Measurements from ENCODE around the gene ANG.
"Not testable (repeated sequence)": the region's sequence is repeated elsewhere in the genome, so short reads cannot be mapped to it uniquely, and the experiment has no call there.

Gene ANG

GRCh38 chr14:20698018-20698329 is 9.4 kb downstream of the ANG start:
- no peak for DNase-seq (ENCODE audit: low read depth in 2 of 2, low spot score in 1 of 2)

- no peak for DNase-seq (ENCODE audit: low read depth in 2 of 2, low spot score in 1 of 2)
Observed at GRCh38 chr14:20698934-20699333, 10.4 kb downstream of the ANG start.

- no peak for DNase-seq (ENCODE audit: low read depth in 2 of 2, low spot score in 1 of 2)
Observed at GRCh38 chr14:20699931-20700330, 11.4 kb downstream of the ANG start.

- DNase-seq (ENCODE audit: low read depth in 2 of 2, low spot score in 1 of 2) = not testable (repeated sequence)
Observed at GRCh38 chr14:20700965-20701364, 12.4 kb downstream of the ANG start.

GRCh38 chr14:20706657-20707355 is 18.2 kb downstream of the ANG start:
- DNase-seq (ENCODE audit: low read depth in 2 of 2, low spot score in 1 of 2) = no peak

GRCh38 chr14:20707622-20708021 is 19.1 kb downstream of the ANG start:
- no peak for DNase-seq (ENCODE audit: low read depth in 2 of 2, low spot score in 1 of 2)

GRCh38 chr14:20711261-20711660 is 22.7 kb downstream of the ANG start:
- no peak for DNase-seq (ENCODE audit: low read depth in 2 of 2, low spot score in 1 of 2)

- no peak for DNase-seq (ENCODE audit: low read depth in 2 of 2, low spot score in 1 of 2)
Observed at GRCh38 chr14:20711685-20712084, 23.1 kb downstream of the ANG start.

GRCh38 chr14:20712904-20713303 is 24.3 kb downstream of the ANG start:
- DNase-seq (ENCODE audit: low read depth in 2 of 2, low spot score in 1 of 2) = no peak

GRCh38 chr14:20714593-20715250 is 26.2 kb downstream of the ANG start:
- DNase-seq (ENCODE audit: low read depth in 2 of 2, low spot score in 1 of 2) = no peak

GRCh38 chr14:20719777-20720176 is 31.2 kb downstream of the ANG start:
- no peak for DNase-seq (ENCODE audit: low read depth in 2 of 2, low spot score in 1 of 2)

GRCh38 chr14:20720741-20721140 is 32.2 kb downstream of the ANG start:
- DNase-seq (ENCODE audit: low read depth in 2 of 2, low spot score in 1 of 2) = no peak

- DNase-seq (ENCODE audit: low read depth in 2 of 2, low spot score in 1 of 2) = no peak
Observed at GRCh38 chr14:20722016-20722415, 33.5 kb downstream of the ANG start.

GRCh38 chr14:20723488-20723887 is 34.9 kb downstream of the ANG start:
- DNase-seq (ENCODE audit: low read depth in 2 of 2, low spot score in 1 of 2) = no peak

GRCh38 chr14:20726121-20726520 is 37.6 kb downstream of the ANG start:
- DNase-seq (ENCODE audit: low read depth in 2 of 2, low spot score in 1 of 2) = not testable (repeated sequence)

GRCh38 chr14:20726531-20726930 is 38.0 kb downstream of the ANG start:
- DNase-seq (ENCODE audit: low read depth in 2 of 2, low spot score in 1 of 2) = no peak

GRCh38 chr14:20730891-20731290 is 42.3 kb downstream of the ANG start:
- no peak for DNase-seq (ENCODE audit: low read depth in 2 of 2, low spot score in 1 of 2)

GRCh38 chr14:20732477-20732876 is 43.9 kb downstream of the ANG start:
- no peak for DNase-seq (ENCODE audit: low read depth in 2 of 2, low spot score in 1 of 2)

GRCh38 chr14:20732979-20733635 is 44.5 kb downstream of the ANG start:
- no peak for DNase-seq (ENCODE audit: low read depth in 2 of 2, low spot score in 1 of 2)

GRCh38 chr14:20733684-20734429 is 45.3 kb downstream of the ANG start:
- no peak for DNase-seq (ENCODE audit: low read depth in 2 of 2, low spot score in 1 of 2)

- no peak for DNase-seq (ENCODE audit: low read depth in 2 of 2, low spot score in 1 of 2)
Observed at GRCh38 chr14:20734430-20734806, 45.9 kb downstream of the ANG start.

GRCh38 chr14:20738292-20738691 is 49.7 kb downstream of the ANG start:
- not testable (repeated sequence) for DNase-seq (ENCODE audit: low read depth in 2 of 2, low spot score in 1 of 2)
